Adrenal gland (tissue), 12 donors: ENCODE measurements around the gene VWA8. TPM values are rescaled to one million over a fixed set of nuclear protein-coding genes. Genes with fewer than 3 reads are reported as not detected.
"Not testable (repeated sequence)": the region's sequence is repeated elsewhere in the genome, so short reads cannot be mapped to it uniquely, and the experiment has no call there.

ENCODE experiments used
- DNase-seq, 7 donors: peaks; one replicate each; pipeline ENCODE4 v3.0.0-alpha.2; 2019 to 2020
- H3K27ac ChIP-seq, 5 donors: fragments of 200-600 bp; sonication (generic) in 4 of 5; 1 replicate in 3 of 5; 2 replicates in 2 of 5; pipeline versions ENCODE4 v1.5.1 to v1.8.0; 2016 to 2020; ENCODE audit warnings: mild to moderate bottlenecking in 1 of 5
- H3K27me3 ChIP-seq: fragments of 200-600 bp; 2 replicates; pipeline ENCODE4 v1.8.0; 2021
- H3K36me3 ChIP-seq, 2 donors: fragments of 200-600 bp; replicated peaks in 1 of 2; 1 replicate in 1 of 2; 2 replicates in 1 of 2; pipeline versions ENCODE4 v1.5.1 to v1.8.0; 2018 to 2022
- H3K4me1 ChIP-seq, 2 donors: fragments of 200-600 bp; replicated peaks in 1 of 2; 1 replicate in 1 of 2; 2 replicates in 1 of 2; pipeline versions ENCODE4 v1.5.1 to v1.8.0; 2018 to 2021
- H3K4me3 ChIP-seq, 4 donors: fragments of 200-600 bp; sonication (generic) in 3 of 4; one replicate each; pipeline ENCODE4 v1.5.1; 2016 to 2018
- H3K9me3 ChIP-seq, 3 donors: fragments of 200-600 bp; sonication (generic) in 1 of 3; replicated peaks in 1 of 3; 1 replicate in 2 of 3; 2 replicates in 1 of 3; pipeline versions ENCODE4 v1.5.1 to v1.8.0; 2016 to 2021
- POLR2A ChIP-seq, 2 donors: fragments of 450-650 bp; IDR thresholded peaks; one replicate each; pipeline ENCODE4 v1.6.1; 2017; ENCODE audit warnings: antibody characterized with exemption in 2 of 2, mild to moderate bottlenecking in 2 of 2, moderate library complexity in 1 of 2
- WGBS, 4 donors: extraction: QIAGEN DNeasy Blood & Tissue Kit in 2 of 4; methylation state at CpG; one replicate each; pipeline versions ENCODE4 v1.1.5 to v1.1.7; 2013 to 2017; 5-methylcytosine and 5-hydroxymethylcytosine counted together
- intact Hi-C, 2 donors: fragments of 100-400 bp; cut with DNase I; formaldehyde crosslinking; loops; one replicate each; pipeline versions ENCODE4 v1.14.1 to v1.15.0; 2022 to 2023
- polyA plus RNA-seq, 3 donors: library from polyadenylated mRNA; stranded (reverse); fragments of 200-250 nt in 2 of 3; fragments of 350-450 nt in 1 of 3; fragmentation: Illumina TruSeq in 1 of 3; extraction: RNeasy Lipid Tissue Mini Kit (QIAGEN cat#74804) in 1 of 3; gene quantifications; one replicate each; pipeline ENCODE4 v1.2.3, GENCODE V29; 2013 to 2014
- total RNA-seq, 9 donors: library from RNA; depleted of rRNA in 4 of 9; stranded (reverse); fragments of >200 nt in 4 of 9; fragments of 120-200 nt in 1 of 9; fragmentation: NEBNext Ultra II Directional in 1 of 9; extraction: Animal tissue kit (Norgen Biotek cat#: 25700) in 1 of 9; gene quantifications; one replicate each; pipeline versions ENCODE4 v1.1.0 to v1.2.4, GENCODE V29; 2013 to 2023
- TF ChIP-seq, protein P1 (sequence below), 6 experiments: fragments of 450-650 bp in 4 of 6; fragments of 200-600 bp in 2 of 6; sonication (generic) in 1 of 6; IDR thresholded peaks; 1 replicate in 5 of 6; 2 replicates in 1 of 6; pipeline versions ENCODE4 v1.5.1 to v1.8.0; 2016 to 2021; ENCODE audit warnings: antibody characterized with exemption in 6 of 6, mild to moderate bottlenecking in 2 of 6, moderate library complexity in 1 of 6
- donor health status: healthy with polysubstance abuse.
- donor health status: Bipolar disorder and iron deficiency.
- donor health status: DM: yes; HTN: yes; CAD: no.
- donor health status: DM: no; HTN: no; CAD: no.
- donor health status: DM: no; HTN: no; CAD: no.
- donor health status: DM: yes; HTN: yes; CAD: no.

Gene VWA8
- total and polyA plus RNA-seq, 12 donors = 8.1 to 45.4 (median 31.4) TPM

GRCh38 chr13:41900918-41901317 is 60.0 kb downstream of the VWA8 start:
- peak in 4 of 7 donors; percentile 23 to 50 (median 30) for DNase-seq
- no peak overlapping the region for H3K4me3 ChIP-seq
- no peak overlapping the region for H3K27ac ChIP-seq
- no peaks in the 10 kb centered on the region for H3K36me3 ChIP-seq
- TF ChIP-seq, protein P1, sequence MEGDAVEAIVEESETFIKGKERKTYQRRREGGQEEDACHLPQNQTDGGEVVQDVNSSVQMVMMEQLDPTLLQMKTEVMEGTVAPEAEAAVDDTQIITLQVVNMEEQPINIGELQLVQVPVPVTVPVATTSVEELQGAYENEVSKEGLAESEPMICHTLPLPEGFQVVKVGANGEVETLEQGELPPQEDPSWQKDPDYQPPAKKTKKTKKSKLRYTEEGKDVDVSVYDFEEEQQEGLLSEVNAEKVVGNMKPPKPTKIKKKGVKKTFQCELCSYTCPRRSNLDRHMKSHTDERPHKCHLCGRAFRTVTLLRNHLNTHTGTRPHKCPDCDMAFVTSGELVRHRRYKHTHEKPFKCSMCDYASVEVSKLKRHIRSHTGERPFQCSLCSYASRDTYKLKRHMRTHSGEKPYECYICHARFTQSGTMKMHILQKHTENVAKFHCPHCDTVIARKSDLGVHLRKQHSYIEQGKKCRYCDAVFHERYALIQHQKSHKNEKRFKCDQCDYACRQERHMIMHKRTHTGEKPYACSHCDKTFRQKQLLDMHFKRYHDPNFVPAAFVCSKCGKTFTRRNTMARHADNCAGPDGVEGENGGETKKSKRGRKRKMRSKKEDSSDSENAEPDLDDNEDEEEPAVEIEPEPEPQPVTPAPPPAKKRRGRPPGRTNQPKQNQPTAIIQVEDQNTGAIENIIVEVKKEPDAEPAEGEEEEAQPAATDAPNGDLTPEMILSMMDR (IDR thresholded peaks at IDR 0.05) = no peak
- no peak for TF ChIP-seq POLR2A (IDR thresholded peaks at IDR 0.05)
- no peaks in the 10 kb centered on the region for H3K9me3 ChIP-seq
- no peaks in the 10 kb centered on the region for H3K27me3 ChIP-seq
- intact Hi-C loops = no loop called here
- no peaks in the 10 kb centered on the region for H3K4me1 ChIP-seq

DNA sequence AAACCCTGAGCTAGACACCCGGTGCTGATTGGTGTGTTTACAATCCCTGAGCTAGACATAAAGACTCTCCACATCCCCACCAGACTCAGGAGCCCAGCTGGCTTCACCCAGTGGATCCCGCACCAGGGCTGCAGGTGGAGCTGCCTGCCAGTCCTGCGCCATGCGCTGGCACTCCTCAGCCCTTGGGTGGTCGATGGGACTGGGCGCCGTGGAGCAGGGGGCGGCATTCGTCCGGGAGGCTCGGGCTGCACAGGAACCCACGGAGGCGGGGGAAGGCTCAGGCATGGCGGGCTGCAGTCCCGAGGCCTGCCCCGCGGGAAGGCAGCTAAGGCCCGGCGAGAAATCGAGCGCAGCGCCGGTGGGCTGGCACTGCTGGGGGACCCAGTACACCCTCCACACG is 62.5 kb downstream of the VWA8 start:
- DNase-seq, H3K27me3 ChIP-seq, H3K4me1 ChIP-seq, H3K27ac ChIP-seq, H3K9me3 ChIP-seq, H3K36me3 ChIP-seq, H3K4me3 ChIP-seq, intact Hi-C loops: not testable (repeated sequence)
- 80 to 100% (median 98%) methylated on average over 1 to 14 of the region's 24 CpGs for WGBS, 4 donors

- DNase-seq = no peak
- Histone ChIP-seq H3K4me3 (no peak overlapping the region), H3K36me3 (no peaks in the 10 kb centered on the region), H3K27ac (no peak overlapping the region), H3K9me3 (no peaks in the 10 kb centered on the region), H3K27me3 (no peaks in the 10 kb centered on the region), H3K4me1 (no peaks in the 10 kb centered on the region)
- TF ChIP-seq, protein P1 (IDR thresholded peaks at IDR 0.05) = no peak
- no peak for TF ChIP-seq POLR2A (IDR thresholded peaks at IDR 0.05)
- 96 to 98% (median 97%) methylated on average over 2 of the region's 2 CpGs for WGBS, 4 donors
- intact Hi-C loops = no loop called here
These were observed 63.8 kb downstream of the VWA8 start for GRCh38 chr13:41897126-41897525.

GRCh38 chr13:41895478-41895877 is 65.4 kb downstream of the VWA8 start:
- intact Hi-C loops = no loop called here
- H3K36me3 ChIP-seq = no peaks in the 10 kb centered on the region
- no peaks in the 10 kb centered on the region for H3K9me3 ChIP-seq
- no peak for TF ChIP-seq POLR2A (IDR thresholded peaks at IDR 0.05)
- TF ChIP-seq, protein P1 (IDR thresholded peaks at IDR 0.05) = no peak
- no peaks in the 10 kb centered on the region for H3K27me3 ChIP-seq
- no peaks in the 10 kb centered on the region for H3K4me1 ChIP-seq
- no peak overlapping the region for H3K27ac ChIP-seq
- no peak for DNase-seq
- H3K4me3 ChIP-seq = no peak overlapping the region
- 96 to 100% (median 99%) methylated on average over 1 of the region's 1 CpG for WGBS, 4 donors

DNA sequence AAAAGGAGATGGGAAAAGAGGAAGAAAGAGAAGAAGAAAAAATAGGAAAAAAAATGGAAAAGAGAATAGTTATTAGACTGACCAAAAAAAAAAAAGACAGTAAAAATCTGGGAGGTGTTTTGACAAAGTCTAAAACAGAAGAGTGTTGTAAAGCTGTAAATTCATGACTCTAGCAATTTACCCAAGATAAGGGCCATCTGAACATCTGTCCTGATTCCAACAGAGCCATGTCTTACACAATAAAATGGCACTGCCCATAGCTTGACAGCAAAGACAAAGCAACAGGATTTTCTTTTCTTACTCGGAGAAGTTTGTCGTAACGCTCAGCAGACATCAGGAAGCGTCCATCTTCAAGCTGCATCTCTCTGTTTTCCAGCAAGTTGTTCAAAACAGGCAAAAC is 69.8 kb downstream of the VWA8 start:
- 94 to 98% (median 96%) methylated on average over 4 of the region's 4 CpGs for WGBS, 4 donors
- no peak overlapping the region for H3K4me3 ChIP-seq
- intact Hi-C loops = no loop called here
- H3K27me3 ChIP-seq = no peaks in the 10 kb centered on the region
- TF ChIP-seq POLR2A (IDR thresholded peaks at IDR 0.05) = no peak
- TF ChIP-seq, protein P1 (IDR thresholded peaks at IDR 0.05) = no peak
- no peaks in the 10 kb centered on the region for H3K4me1 ChIP-seq
- H3K27ac ChIP-seq = no peak overlapping the region
- no peaks in the 10 kb centered on the region for H3K36me3 ChIP-seq
- no peak for DNase-seq
- H3K9me3 ChIP-seq = no peaks in the 10 kb centered on the region
